GM19238 (cell line): ENCODE measurements around the gene MYO7A.

ENCODE experiments used
- DNase-seq: peaks from one replicate; pipeline ENCODE4 v3.0.0; 2011; ENCODE audit warnings: low spot score; ENCODE audit not compliant: insufficient read length

The MYO7A gene

GRCh38 chr11:77213589-77214428, 85.8 kb downstream of the MYO7A start:
- no peak for DNase-seq

GRCh38 chr11:77214557-77214956, 86.5 kb downstream of the MYO7A start:
- no peak for DNase-seq

GRCh38 chr11:77215106-77215505, 87.1 kb downstream of the MYO7A start:
- DNase-seq, result no peak

GRCh38 chr11:77217156-77217555, 89.1 kb downstream of the MYO7A start:
- no peak for DNase-seq

GRCh38 chr11:77223797-77224196, 95.8 kb downstream of the MYO7A start:
- DNase-seq, result no peak

GRCh38 chr11:77230878-77231605, 103.0 kb downstream of the MYO7A start:
- DNase-seq, result no peak

- DNase-seq, result no peak
These were observed 103.8 kb downstream of the MYO7A start for GRCh38 chr11:77231800-77232199.

GRCh38 chr11:77232242-77232641, 104.2 kb downstream of the MYO7A start:
- DNase-seq, result no peak

- DNase-seq, result no peak
These were observed 105.0 kb downstream of the MYO7A start for GRCh38 chr11:77233011-77233410.

- no peak for DNase-seq
These were observed 108.9 kb downstream of the MYO7A start for GRCh38 chr11:77236901-77237300.

GRCh38 chr11:77244277-77245027, 116.4 kb downstream of the MYO7A start:
- DNase-seq, result no peak

- DNase-seq, result no peak
These were observed 121.4 kb downstream of the MYO7A start for GRCh38 chr11:77249427-77249826.

GRCh38 chr11:77250881-77251640, 123.0 kb downstream of the MYO7A start:
- DNase-seq, result no peak

- DNase-seq, result no peak
These were observed 124.7 kb downstream of the MYO7A start for GRCh38 chr11:77252555-77253270.

- DNase-seq, result no peak
These were observed 125.6 kb downstream of the MYO7A start for GRCh38 chr11:77253690-77254089.

GRCh38 chr11:77259641-77260040, 131.6 kb downstream of the MYO7A start:
- no peak for DNase-seq

GRCh38 chr11:77262803-77263202, 134.8 kb downstream of the MYO7A start:
- no peak for DNase-seq
